ENCODE results near the gene PTPN21. TPM values are rescaled to one million over a fixed set of nuclear protein-coding genes. Genes with fewer than 3 reads are reported as not detected.
"Not testable (repeated sequence)": the region's sequence is repeated elsewhere in the genome, so short reads cannot be mapped to it uniquely, and the experiment has no call there.

Gene PTPN21
- total RNA-seq, 4 donors from 2014 or later = 15.7 to 20.8 (median 17.6) TPM

GRCh38 chr14:88535149-88535548, 19.7 kb downstream of the PTPN21 start:
- Histone ChIP-seq H3K27ac (peak overlapping the region in 3 of 4 donors; percentile 50 to 70 (median 67)), H3K4me1 (peaks cover 0 to 22% (median 2%) of the 10 kb centered on the region in 4 donors), H3K36me3 (no peaks in the 10 kb centered on the region), H3K4me3 (no peak overlapping the region), H3K9me3 (no peaks in the 10 kb centered on the region), H3K27me3 (no peaks in the 10 kb centered on the region)
- TF ChIP-seq POLR2A (IDR thresholded peaks at IDR 0.05) = no peak
- TF ChIP-seq CTCF (IDR thresholded peaks at IDR 0.05) = peak in 4 of 6 experiments; percentile 15 to 84 (median 78)
- peak in 1 of 3 donors; percentile 71 for DNase-seq

DNA sequence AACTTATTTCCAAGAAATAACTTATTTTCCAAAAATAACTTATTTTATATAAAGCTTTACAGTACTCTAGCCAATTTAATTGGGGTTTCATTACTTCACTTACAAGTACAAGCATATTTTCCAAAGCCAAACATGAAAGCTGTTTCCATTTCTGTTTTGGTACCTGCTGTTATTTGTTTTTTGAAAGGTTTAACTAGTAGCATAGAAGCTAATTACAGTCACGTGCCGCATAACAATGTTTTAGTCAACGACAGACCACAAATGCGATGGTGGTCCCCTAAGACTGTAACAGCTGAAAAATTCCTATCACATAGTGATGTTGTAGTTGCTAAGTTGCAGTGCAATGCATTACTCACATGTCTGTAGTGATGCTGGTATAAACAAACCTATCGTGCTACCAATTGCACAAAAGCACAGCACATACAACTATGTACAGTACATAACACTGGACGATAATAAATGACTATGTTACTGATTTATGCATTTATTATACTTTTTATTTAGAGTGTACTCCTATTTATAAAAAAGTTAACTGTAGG, 21.7 kb downstream of the PTPN21 start:
- H3K27ac ChIP-seq = no peak overlapping the region
- no peaks in the 10 kb centered on the region for H3K9me3 ChIP-seq
- DNase-seq = no peak
- H3K36me3 ChIP-seq = no peaks in the 10 kb centered on the region
- H3K27me3 ChIP-seq = no peaks in the 10 kb centered on the region
- H3K4me1 ChIP-seq = peaks cover 0 to 22% (median 2%) of the 10 kb centered on the region in 4 donors
- TF ChIP-seq POLR2A (IDR thresholded peaks at IDR 0.05) (no peak), CTCF (IDR thresholded peaks at IDR 0.05) (no peak)
- no peak overlapping the region for H3K4me3 ChIP-seq

DNA sequence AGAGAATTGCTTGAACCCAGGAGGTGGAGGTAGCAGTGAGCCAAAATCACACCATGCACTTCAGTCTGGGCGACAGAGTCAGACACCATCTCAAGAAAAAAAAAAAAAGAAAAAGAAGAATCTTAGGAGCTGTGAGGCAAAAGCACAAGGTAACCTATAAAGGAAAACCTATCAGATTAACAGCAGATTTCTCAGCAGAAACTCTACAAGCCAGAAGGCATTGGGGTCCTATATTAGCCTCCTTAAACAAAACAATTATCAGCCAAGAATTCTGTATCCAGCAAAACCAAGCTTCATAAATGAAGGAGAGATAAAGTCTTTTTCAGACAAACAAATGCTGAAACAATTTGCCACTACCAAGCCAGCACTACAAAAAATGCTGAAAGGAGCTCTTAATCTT, 24.9 kb downstream of the PTPN21 start:
- H3K9me3 ChIP-seq, DNase-seq, H3K4me1 ChIP-seq, H3K27me3 ChIP-seq, H3K4me3 ChIP-seq, H3K27ac ChIP-seq, H3K36me3 ChIP-seq: not testable (repeated sequence)

- Histone ChIP-seq H3K27me3 (no peaks in the 10 kb centered on the region), H3K4me1 (peaks cover 0 to 9% (median 0%) of the 10 kb centered on the region in 4 donors), H3K9me3 (no peaks in the 10 kb centered on the region), H3K4me3 (no peak overlapping the region), H3K27ac (no peak overlapping the region), H3K36me3 (no peaks in the 10 kb centered on the region)
- TF ChIP-seq POLR2A (IDR thresholded peaks at IDR 0.05) = no peak
- no peak for TF ChIP-seq CTCF (IDR thresholded peaks at IDR 0.05)
- DNase-seq = no peak
Observed at GRCh38 chr14:88522393-88522792, 32.4 kb downstream of the PTPN21 start.

DNA sequence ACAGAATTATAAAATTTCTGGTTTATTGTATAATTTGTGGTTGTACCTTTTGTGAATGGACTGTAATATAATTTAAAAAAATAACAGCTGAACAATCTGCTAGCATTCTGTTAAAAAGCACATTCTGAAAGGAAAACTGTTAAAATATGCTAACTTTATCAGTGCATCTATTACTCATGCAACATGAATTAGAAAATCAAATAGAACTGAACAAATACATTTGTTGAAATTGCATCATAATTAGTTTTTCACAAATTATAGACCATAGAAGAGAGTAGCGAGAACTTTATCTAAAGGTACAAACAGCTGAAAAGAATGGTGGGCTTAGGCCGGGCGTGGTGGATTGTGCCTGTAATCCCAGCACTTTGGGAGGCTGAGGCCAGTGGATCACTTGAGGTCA, 33.0 kb downstream of the PTPN21 start:
- Histone ChIP-seq H3K4me1 (peaks cover 0 to 9% (median 0%) of the 10 kb centered on the region in 4 donors), H3K4me3 (no peak overlapping the region), H3K27ac (no peak overlapping the region), H3K9me3 (no peaks in the 10 kb centered on the region), H3K36me3 (no peaks in the 10 kb centered on the region), H3K27me3 (no peaks in the 10 kb centered on the region)
- no peak for DNase-seq
- TF ChIP-seq CTCF (IDR thresholded peaks at IDR 0.05) (no peak), POLR2A (IDR thresholded peaks at IDR 0.05) (no peak)

GRCh38 chr14:88519907-88520306, 34.9 kb downstream of the PTPN21 start:
- no peak overlapping the region for H3K4me3 ChIP-seq
- H3K4me1 ChIP-seq = peaks cover 0 to 9% (median 0%) of the 10 kb centered on the region in 4 donors
- no peaks in the 10 kb centered on the region for H3K36me3 ChIP-seq
- H3K27me3 ChIP-seq = no peaks in the 10 kb centered on the region
- H3K27ac ChIP-seq = no peak overlapping the region
- H3K9me3 ChIP-seq = no peaks in the 10 kb centered on the region
- DNase-seq = no peak
- TF ChIP-seq CTCF (IDR thresholded peaks at IDR 0.05) (no peak), POLR2A (IDR thresholded peaks at IDR 0.05) (no peak)

All from Peyer's patch (tissue), 4 donors.